Small intestine (tissue), 16 donors: ENCODE data around the gene NID2. TPM values are rescaled to one million over a fixed set of nuclear protein-coding genes. Genes with fewer than 3 reads are reported as not detected.
A peak's percentile ranks its signal among the peaks of the same experiment; 100 is the strongest.

Experiments used
- DNase-seq, 2 donors: peaks; one replicate each; pipeline versions ENCODE4 v3.0.0 to v3.0.0-alpha.2; 2013
- FAIRE-seq: peaks from 2 replicates; lab custom pipeline; 2012; peaks lifted over from hg19 to GRCh38; lab: Jason Lieb, UNC
- H3K27ac ChIP-seq, 3 donors: one replicate each; pipeline ENCODE4 v1.5.1; 2013; ENCODE audit warnings: low read length in 2 of 3, mild to moderate bottlenecking in 2 of 3, control low read depth in 1 of 3, inconsistent platforms in 1 of 3, low read depth in 1 of 3, moderate library complexity in 1 of 3
- H3K27me3 ChIP-seq, 3 donors: one replicate each; pipeline ENCODE4 v1.6.1; 2013; ENCODE audit warnings: low read length in 3 of 3, inconsistent platforms in 1 of 3; ENCODE audit not compliant: control insufficient read depth in 3 of 3, insufficient read depth in 3 of 3
- H3K36me3 ChIP-seq, 3 donors: one replicate each; pipeline ENCODE4 v1.6.1; 2013; ENCODE audit warnings: low read length in 3 of 3, inconsistent platforms in 1 of 3, low read depth in 1 of 3, mild to moderate bottlenecking in 1 of 3, moderate library complexity in 1 of 3; ENCODE audit not compliant: control insufficient read depth in 3 of 3, insufficient read depth in 2 of 3
- H3K4me1 ChIP-seq, 3 donors: one replicate each; pipeline ENCODE4 v1.6.1; 2013; ENCODE audit warnings: low read length in 2 of 3, inconsistent platforms in 1 of 3, low read depth in 1 of 3, mild to moderate bottlenecking in 1 of 3, moderate library complexity in 1 of 3; ENCODE audit not compliant: control insufficient read depth in 3 of 3, insufficient read depth in 2 of 3
- H3K4me3 ChIP-seq, 3 donors: one replicate each; pipeline ENCODE4 v1.5.1; 2013; ENCODE audit warnings: low read length in 3 of 3, control low read depth in 1 of 3, inconsistent platforms in 1 of 3, low read depth in 1 of 3, mild to moderate bottlenecking in 1 of 3, moderate library complexity in 1 of 3
- H3K9me3 ChIP-seq, 2 donors: one replicate each; pipeline ENCODE4 v1.6.1; 2013; ENCODE audit warnings: low read depth in 1 of 2, low read length in 1 of 2; ENCODE audit not compliant: control insufficient read depth in 2 of 2, insufficient read depth in 1 of 2
- WGBS, 3 donors: extraction: QIAGEN DNeasy Blood & Tissue Kit; methylation state at CpG; one replicate each; pipeline ENCODE4 v1.1.7; 2013; 5-methylcytosine and 5-hydroxymethylcytosine counted together
- long read RNA-seq, 10 donors: transcript quantifications; one replicate each; lab custom pipeline, GENCODE V29; 2026
- polyA plus RNA-seq, 4 donors: library from polyadenylated mRNA; stranded (reverse) in 3 of 4; unstranded in 1 of 4; fragments of 200-250 nt in 3 of 4; fragments of 120-200 nt in 1 of 4; gene quantifications; one replicate each; pipeline versions ENCODE4 v1.2.1 to v1.2.3, GENCODE V29; 2013
- donor health status: healthy with polysubstance abuse.
- donor health status: control.
- donor health status: control.
- donor health status: Bipolar disorder and iron deficiency.
- donor health status: healthy.

The NID2 gene
- polyA plus RNA-seq = 10 to 100 TPM in 1 of 4 donors, 1 to 10 TPM in 3; 2.2 to 18.2 (median 3.6) TPM
- long read RNA-seq, donor 1 = 0 reads
- long read RNA-seq, donor 2 = 0 reads
- long read RNA-seq, donor 3 = 0 reads
- long read RNA-seq, donor 4 = 0 reads
- long read RNA-seq, donor 5 = 0 reads
- long read RNA-seq, donor 6 = 0 reads
- long read RNA-seq, donor 7 = 0 reads
- long read RNA-seq, donor 8 = 0 reads
- long read RNA-seq, donor 9 = 0 reads
- long read RNA-seq, donor 10, partial matches to known transcripts = 5 of 8 reads
- long read RNA-seq, donor 10, other reads (novel, unspliced or antisense) = 0 of 8 reads

GRCh38 chr14:52068615-52069306 is at the start of gene NID2:
TSS of gene NID2 (minus strand) at chr14:52069059. CDS start at chr14:52068994, 65 bp downstream.
- H3K4me3 ChIP-seq = peak within 1 kb of the TSS; percentile 34 to 59 (median 40)
- no peaks in the 10 kb centered on the region for H3K9me3 ChIP-seq
- no peaks in the 10 kb centered on the region for H3K36me3 ChIP-seq
- FAIRE-seq (no peak), DNase-seq (peak in 1 of 2 donors; percentile 62)
- H3K27ac ChIP-seq = peak within 1 kb of the TSS in 2 of 3 donors; percentile 52 to 83
- H3K4me1 ChIP-seq = peaks cover 0 to 13% (median 0%) of the 10 kb centered on the region in 3 donors
- peaks cover 7 to 39% (median 19%) of the 10 kb centered on the region in 3 donors for H3K27me3 ChIP-seq
- WGBS, 3 donors = 0 to 2% (median 1%) methylated on average over 50 to 57 of the region's 57 CpGs

GRCh38 chr14:52117111-52117832 is 48.4 kb upstream of the NID2 start:
- H3K9me3 ChIP-seq = no peaks in the 10 kb centered on the region
- no peak overlapping the region for H3K4me3 ChIP-seq
- no peaks in the 10 kb centered on the region for H3K27me3 ChIP-seq
- no peaks in the 10 kb centered on the region for H3K36me3 ChIP-seq
- H3K27ac ChIP-seq = no peak overlapping the region
- H3K4me1 ChIP-seq = no peaks in the 10 kb centered on the region
- WGBS, 3 donors = 69 to 81% (median 73%) methylated on average over 14 of the region's 14 CpGs
- DNase-seq (no peak), FAIRE-seq (no peak)

DNA sequence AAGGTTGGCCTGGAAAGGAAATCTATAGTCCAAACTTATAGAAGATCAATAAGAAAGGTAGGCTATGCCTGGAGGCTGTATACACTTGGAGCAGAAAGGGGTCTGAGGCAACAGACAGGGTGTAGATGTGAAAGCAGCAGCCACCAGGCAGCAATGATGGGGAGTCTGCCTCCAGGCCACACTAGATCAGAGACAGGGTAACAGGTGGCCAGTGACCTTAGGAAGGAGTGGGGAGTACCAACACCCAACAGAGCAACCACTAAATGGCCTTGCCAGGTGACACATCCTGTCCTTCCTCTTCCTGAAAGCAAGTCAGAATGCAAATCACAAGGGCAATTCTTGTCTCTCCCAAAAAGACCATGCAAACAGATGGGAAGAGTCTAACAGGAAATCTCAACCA is 46.4 kb upstream of the NID2 start:
- no peak overlapping the region for H3K27ac ChIP-seq
- no peak overlapping the region for H3K4me3 ChIP-seq
- no peaks in the 10 kb centered on the region for H3K4me1 ChIP-seq
- H3K36me3 ChIP-seq = no peaks in the 10 kb centered on the region
- FAIRE-seq (no peak), DNase-seq (no peak)
- no peaks in the 10 kb centered on the region for H3K9me3 ChIP-seq
- H3K27me3 ChIP-seq = no peaks in the 10 kb centered on the region

GRCh38 chr14:52112336-52113018 is 43.6 kb upstream of the NID2 start:
- FAIRE-seq (no peak), DNase-seq (no peak)
- H3K27ac ChIP-seq = no peak overlapping the region
- H3K36me3 ChIP-seq = no peaks in the 10 kb centered on the region
- no peak overlapping the region for H3K4me3 ChIP-seq
- no peaks in the 10 kb centered on the region for H3K4me1 ChIP-seq
- no peaks in the 10 kb centered on the region for H3K27me3 ChIP-seq
- no peaks in the 10 kb centered on the region for H3K9me3 ChIP-seq

DNA sequence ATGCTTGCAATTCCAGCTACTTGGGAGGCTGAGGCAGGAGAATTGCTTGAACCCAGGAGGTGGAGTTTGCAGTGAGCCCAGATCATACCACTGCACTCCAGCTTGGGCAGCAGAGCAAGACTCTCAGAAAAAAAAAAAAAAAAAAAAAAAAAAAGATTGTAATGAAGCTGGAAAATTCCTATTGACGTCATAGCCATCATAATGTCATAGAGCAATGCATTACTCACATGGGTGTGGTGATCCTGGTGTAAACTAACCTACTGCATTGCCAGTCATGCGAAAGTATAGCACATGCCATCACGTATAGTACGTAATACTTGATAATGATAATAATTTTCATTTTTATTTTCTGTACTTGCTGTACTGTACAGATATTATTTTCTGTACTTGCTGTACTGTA is 42.7 kb upstream of the NID2 start:
- Histone ChIP-seq H3K4me3 (no peak overlapping the region), H3K4me1 (no peaks in the 10 kb centered on the region), H3K9me3 (no peaks in the 10 kb centered on the region), H3K27ac (no peak overlapping the region), H3K36me3 (no peaks in the 10 kb centered on the region), H3K27me3 (no peaks in the 10 kb centered on the region)
- DNase-seq (no peak), FAIRE-seq (no peak)
- 68 to 93% (median 69%) methylated on average over 4 of the region's 4 CpGs for WGBS, 3 donors

DNA sequence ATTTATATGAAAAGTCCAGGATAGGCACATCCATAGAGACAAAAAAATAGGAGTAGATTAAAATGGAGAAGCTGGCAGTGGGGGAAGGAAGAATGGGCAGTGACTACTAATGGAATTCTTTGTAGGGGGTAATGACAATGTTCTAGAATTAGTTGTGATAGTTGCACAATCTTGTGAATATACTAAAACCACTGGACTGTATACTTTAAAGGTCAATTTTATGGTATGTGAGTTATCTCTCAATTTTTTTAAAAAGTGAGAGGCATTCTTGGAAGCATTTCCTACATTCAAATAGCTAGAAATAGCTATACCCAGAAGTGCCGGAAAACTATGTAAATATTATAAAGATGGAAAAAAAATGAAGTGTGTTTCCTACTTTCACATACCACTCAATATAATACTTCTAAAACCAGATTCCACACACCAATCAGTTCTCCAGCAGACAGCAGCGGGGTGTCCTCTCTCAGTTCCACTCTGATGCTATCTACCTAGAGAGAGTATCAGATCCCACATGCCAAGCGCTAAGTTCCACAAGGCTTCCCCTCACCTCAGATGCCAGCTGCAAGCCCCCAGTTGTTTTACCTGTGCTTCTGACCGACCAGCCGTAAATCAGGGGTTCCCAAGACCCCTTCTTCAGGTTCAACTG is 41.7 kb upstream of the NID2 start:
- DNase-seq (no peak), FAIRE-seq (no peak)
- 64 to 81% (median 68%) methylated on average over 5 of the region's 5 CpGs for WGBS, 3 donors
- Histone ChIP-seq H3K4me1 (no peaks in the 10 kb centered on the region), H3K36me3 (no peaks in the 10 kb centered on the region), H3K9me3 (no peaks in the 10 kb centered on the region), H3K27ac (no peak overlapping the region), H3K4me3 (no peak overlapping the region), H3K27me3 (no peaks in the 10 kb centered on the region)

GRCh38 chr14:52108823-52109222 is 40.0 kb upstream of the NID2 start:
- no peaks in the 10 kb centered on the region for H3K4me1 ChIP-seq
- WGBS, 3 donors = 86 to 94% (median 89%) methylated on average over 1 of the region's 1 CpG
- no peak for DNase-seq
- no peak overlapping the region for H3K27ac ChIP-seq
- no peak overlapping the region for H3K4me3 ChIP-seq
- no peak for FAIRE-seq
- no peaks in the 10 kb centered on the region for H3K27me3 ChIP-seq
- no peaks in the 10 kb centered on the region for H3K9me3 ChIP-seq
- H3K36me3 ChIP-seq = no peaks in the 10 kb centered on the region

DNA sequence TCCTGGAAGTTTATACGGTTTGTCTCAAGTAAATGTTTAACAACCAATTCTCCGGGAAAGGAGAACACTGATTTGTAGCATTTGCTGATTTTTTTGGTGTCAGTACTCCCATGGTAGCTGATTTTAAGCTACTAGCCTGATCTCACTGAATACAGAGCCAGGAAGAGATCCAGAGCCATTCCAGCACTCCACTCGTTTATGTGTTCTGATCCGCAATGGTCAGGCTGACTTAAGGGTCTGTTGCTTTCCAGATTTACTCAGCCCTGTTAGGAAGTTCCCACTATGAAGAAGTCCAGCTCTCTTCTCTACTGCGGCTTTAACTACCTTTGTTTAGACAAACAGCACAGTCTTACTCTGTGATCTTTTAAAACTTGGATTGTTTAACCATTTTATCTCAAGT is 38.0 kb upstream of the NID2 start:
- H3K27me3 ChIP-seq = peaks cover 0 to under 1% (median 0%) of the 10 kb centered on the region in 3 donors
- peak overlapping the region in 1 of 3 donors; percentile 42 for H3K27ac ChIP-seq
- H3K4me3 ChIP-seq = no peak overlapping the region
- no peaks in the 10 kb centered on the region for H3K4me1 ChIP-seq
- no peak for FAIRE-seq
- DNase-seq = peak in 1 of 2 donors; percentile 30
- no peaks in the 10 kb centered on the region for H3K9me3 ChIP-seq
- WGBS, 3 donors = 42 to 49% (median 44%) methylated on average over 5 of the region's 5 CpGs
- H3K36me3 ChIP-seq = no peaks in the 10 kb centered on the region
